CD4-positive, alpha-beta T cell (primary cell): Measurements from ENCODE around the gene TOR3A. TPM values are rescaled to one million over a fixed set of nuclear protein-coding genes. Genes with fewer than 3 reads are reported as not detected.

Experiments
- ATAC-seq: fragments of 200-7000 bp; cut with Tn5 transposase; one replicate; pipeline ENCODE4 v1.10.0; 2022; ENCODE audit warnings: mild to moderate bottlenecking; ENCODE audit not compliant: poor library complexity
- CTCF ChIA-PET: fragments of 350-600 bp; sonication (Branson Sonifier 250); formaldehyde crosslinking; loops from one replicate; lab custom pipeline; 2021; ENCODE audit warnings: antibody characterized with exemption, inconsistent platforms; lab: Charles Lee
- POLR2A ChIA-PET: fragments of 350-600 bp; sonication (Branson Sonifier 250); formaldehyde crosslinking; loops from one replicate; lab custom pipeline; 2021; ENCODE audit warnings: antibody characterized with exemption, inconsistent platforms; lab: Charles Lee
- DNase-seq, 14 experiments: peaks; one replicate each; pipeline ENCODE4 v3.0.0-alpha.2; 2013 to 2020; ENCODE audit warnings: mixed read lengths in 2 of 14
- H3K27ac ChIP-seq, 2 donors: one replicate each; pipeline versions ENCODE4 v1.5.1 to v1.7.0; 2013; ENCODE audit warnings: low read length in 2 of 2, low read depth in 1 of 2, mild to moderate bottlenecking in 1 of 2
- H3K27me3 ChIP-seq, 2 experiments: 1 replicate in 1 of 2; 2 replicates in 1 of 2; pipeline versions ENCODE4 v1.6.1 to v1.7.0; 2013; ENCODE audit warnings: low read length in 2 of 2, control low read depth in 1 of 2, mild to moderate bottlenecking in 1 of 2, moderate library complexity in 1 of 2; ENCODE audit not compliant: insufficient read depth in 2 of 2, control insufficient read depth in 1 of 2
- H3K36me3 ChIP-seq: one replicate; pipeline ENCODE4 v1.6.1; 2013; ENCODE audit warnings: low read length, control low read depth; ENCODE audit not compliant: insufficient read depth
- H3K4me1 ChIP-seq: one replicate; pipeline ENCODE4 v1.6.1; 2013; ENCODE audit warnings: low read length, control low read depth; ENCODE audit not compliant: insufficient read depth
- H3K4me3 ChIP-seq: one replicate; pipeline ENCODE4 v1.5.1; 2013; ENCODE audit warnings: mild to moderate bottlenecking, low read length, moderate library complexity
- H3K9me3 ChIP-seq, 2 experiments: 1 replicate in 1 of 2; 2 replicates in 1 of 2; pipeline versions ENCODE4 v1.6.1 to v1.7.0; 2013; ENCODE audit warnings: low read length in 2 of 2, mild to moderate bottlenecking in 2 of 2, control low read depth in 1 of 2, moderate library complexity in 1 of 2; ENCODE audit not compliant: control insufficient read depth in 1 of 2, insufficient read depth in 1 of 2
- H3K27ac Mint-ChIP-seq: one replicate; pipeline ENCODE4 v1.8.0; 2020; ENCODE audit warnings: mixed read lengths
- H3K27me3 Mint-ChIP-seq: one replicate; pipeline ENCODE4 v1.8.0; 2021; ENCODE audit warnings: mixed read lengths
- H3K36me3 Mint-ChIP-seq: one replicate; pipeline ENCODE4 v1.8.0; 2021; ENCODE audit warnings: low read depth, mixed read lengths
- H3K4me1 Mint-ChIP-seq: one replicate; pipeline ENCODE4 v1.8.0; 2021; ENCODE audit warnings: low read depth, mixed read lengths
- H3K4me3 Mint-ChIP-seq: one replicate; pipeline ENCODE4 v1.8.0; 2020; ENCODE audit warnings: mild to moderate bottlenecking, mixed read lengths
- H3K9me3 Mint-ChIP-seq: one replicate; pipeline ENCODE4 v1.8.0; 2020; ENCODE audit warnings: mixed read lengths
- intact Hi-C, 2 experiments: fragments of 100-400 bp; cut with DNase I in 1 of 2; cut with micrococcal nuclease in 1 of 2; formaldehyde crosslinking; loops; one replicate each; pipeline versions ENCODE4 v1.15.1 to v1.9.0; 2023 to 2025; cut with DNase I, micrococcal nuclease
- total RNA-seq, 174 experiments: library from RNA in 2 of 174; stranded (reverse) in 2 of 174; gene quantifications; one replicate each; pipeline ENCODE4 v1.2.3 and lab custom pipeline; 2021 to 2026
- TF ChIP-seq, protein P1 (sequence below): fragments of 200-600 bp; IDR thresholded peaks from one replicate; pipeline ENCODE4 v1.8.0; 2022; ENCODE audit warnings: antibody characterized with exemption, mild to moderate bottlenecking

TOR3A gene
- total RNA-seq, 2 experiments from 2014 or later = 17.2 TPM

DNA sequence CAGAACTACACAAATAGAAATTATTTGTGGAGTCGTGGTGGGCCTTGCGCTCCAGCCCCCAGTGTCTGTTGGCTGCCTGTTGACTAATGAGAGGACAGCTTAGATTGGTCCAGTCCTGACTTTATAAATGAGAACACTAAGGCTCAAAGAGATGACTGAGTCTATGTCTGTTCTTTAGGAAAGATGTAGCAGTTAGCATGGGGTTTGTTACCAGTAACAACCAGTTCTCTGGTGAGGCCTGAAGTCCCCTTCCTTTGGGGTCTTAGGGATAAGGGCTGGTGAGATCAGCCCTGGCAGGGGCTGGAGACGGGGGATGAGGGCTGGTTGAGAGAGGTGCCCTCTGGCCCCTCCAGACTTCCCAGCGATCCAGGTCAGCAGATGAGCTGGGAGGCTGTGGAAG, 9.1 kb downstream of the TOR3A start:
- intact Hi-C loops = no loop called here
- ATAC-seq = no peak
- H3K4me1 Mint-ChIP-seq = no peaks in the 10 kb centered on the region
- H3K4me3 ChIP-seq = no peak overlapping the region
- H3K27me3 ChIP-seq = no peaks in the 10 kb centered on the region
- no peaks in the 10 kb centered on the region for H3K27me3 Mint-ChIP-seq
- peaks cover 53% of the 10 kb centered on the region for H3K36me3 ChIP-seq
- H3K4me1 ChIP-seq = no peaks in the 10 kb centered on the region
- no peak overlapping the region for H3K27ac ChIP-seq
- CTCF ChIA-PET = no interaction called here
- POLR2A ChIA-PET = interaction anchor here (1.3 kb wide), 1 partner anchor 8 kb away, joined by 3 read pairs; no protein-coding TSS in a partner anchor
- no peak for DNase-seq
- H3K4me3 Mint-ChIP-seq = no peak overlapping the region
- TF ChIP-seq, protein P1, sequence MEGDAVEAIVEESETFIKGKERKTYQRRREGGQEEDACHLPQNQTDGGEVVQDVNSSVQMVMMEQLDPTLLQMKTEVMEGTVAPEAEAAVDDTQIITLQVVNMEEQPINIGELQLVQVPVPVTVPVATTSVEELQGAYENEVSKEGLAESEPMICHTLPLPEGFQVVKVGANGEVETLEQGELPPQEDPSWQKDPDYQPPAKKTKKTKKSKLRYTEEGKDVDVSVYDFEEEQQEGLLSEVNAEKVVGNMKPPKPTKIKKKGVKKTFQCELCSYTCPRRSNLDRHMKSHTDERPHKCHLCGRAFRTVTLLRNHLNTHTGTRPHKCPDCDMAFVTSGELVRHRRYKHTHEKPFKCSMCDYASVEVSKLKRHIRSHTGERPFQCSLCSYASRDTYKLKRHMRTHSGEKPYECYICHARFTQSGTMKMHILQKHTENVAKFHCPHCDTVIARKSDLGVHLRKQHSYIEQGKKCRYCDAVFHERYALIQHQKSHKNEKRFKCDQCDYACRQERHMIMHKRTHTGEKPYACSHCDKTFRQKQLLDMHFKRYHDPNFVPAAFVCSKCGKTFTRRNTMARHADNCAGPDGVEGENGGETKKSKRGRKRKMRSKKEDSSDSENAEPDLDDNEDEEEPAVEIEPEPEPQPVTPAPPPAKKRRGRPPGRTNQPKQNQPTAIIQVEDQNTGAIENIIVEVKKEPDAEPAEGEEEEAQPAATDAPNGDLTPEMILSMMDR = no peak
- H3K9me3 ChIP-seq = no peaks in the 10 kb centered on the region
- peaks cover 69% of the 10 kb centered on the region for H3K36me3 Mint-ChIP-seq
- peak overlapping the region; percentile 37 for H3K27ac Mint-ChIP-seq
- H3K9me3 Mint-ChIP-seq = no peaks in the 10 kb centered on the region

DNA sequence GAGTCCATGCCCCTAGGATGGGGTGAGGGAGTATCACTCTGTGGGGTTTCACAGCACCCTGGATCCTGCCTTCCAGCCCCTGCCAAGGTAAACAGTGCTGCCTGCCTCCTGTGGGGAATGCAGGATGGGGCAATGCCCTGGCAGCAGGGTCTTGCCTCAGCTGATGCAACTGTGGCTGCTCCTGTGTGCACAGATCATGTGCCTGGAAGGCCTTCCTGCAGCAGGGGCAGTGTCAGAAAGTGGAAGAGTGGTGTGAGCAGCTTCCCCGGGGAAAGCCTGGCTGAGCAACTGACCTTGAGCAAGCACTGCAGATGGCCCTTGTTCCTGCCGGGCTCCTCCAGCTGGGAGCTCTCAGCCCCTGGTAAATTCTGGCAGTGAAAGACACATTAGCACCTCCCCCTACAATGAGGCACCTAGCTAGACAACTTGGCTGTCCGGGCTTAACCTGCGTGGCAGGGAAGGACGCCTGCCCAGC, 9.9 kb downstream of the TOR3A start:
- H3K9me3 ChIP-seq = no peaks in the 10 kb centered on the region
- peak overlapping the region; percentile 37 for H3K27ac Mint-ChIP-seq
- peaks cover 51% of the 10 kb centered on the region for H3K36me3 ChIP-seq
- CTCF ChIA-PET = no interaction called here
- H3K27ac ChIP-seq = no peak overlapping the region
- DNase-seq (no peak), ATAC-seq (no peak)
- H3K27me3 ChIP-seq = no peaks in the 10 kb centered on the region
- no peaks in the 10 kb centered on the region for H3K4me1 ChIP-seq
- no peaks in the 10 kb centered on the region for H3K4me1 Mint-ChIP-seq
- peaks cover 73% of the 10 kb centered on the region for H3K36me3 Mint-ChIP-seq
- intact Hi-C loops = no loop called here
- H3K4me3 Mint-ChIP-seq = no peak overlapping the region
- no peaks in the 10 kb centered on the region for H3K27me3 Mint-ChIP-seq
- H3K4me3 ChIP-seq = no peak overlapping the region
- H3K9me3 Mint-ChIP-seq = no peaks in the 10 kb centered on the region
- POLR2A ChIA-PET = interaction anchor here (1.3 kb wide), 1 partner anchor 9 kb away, joined by 3 read pairs; no protein-coding TSS in a partner anchor
- TF ChIP-seq, protein P1 = no peak

DNA sequence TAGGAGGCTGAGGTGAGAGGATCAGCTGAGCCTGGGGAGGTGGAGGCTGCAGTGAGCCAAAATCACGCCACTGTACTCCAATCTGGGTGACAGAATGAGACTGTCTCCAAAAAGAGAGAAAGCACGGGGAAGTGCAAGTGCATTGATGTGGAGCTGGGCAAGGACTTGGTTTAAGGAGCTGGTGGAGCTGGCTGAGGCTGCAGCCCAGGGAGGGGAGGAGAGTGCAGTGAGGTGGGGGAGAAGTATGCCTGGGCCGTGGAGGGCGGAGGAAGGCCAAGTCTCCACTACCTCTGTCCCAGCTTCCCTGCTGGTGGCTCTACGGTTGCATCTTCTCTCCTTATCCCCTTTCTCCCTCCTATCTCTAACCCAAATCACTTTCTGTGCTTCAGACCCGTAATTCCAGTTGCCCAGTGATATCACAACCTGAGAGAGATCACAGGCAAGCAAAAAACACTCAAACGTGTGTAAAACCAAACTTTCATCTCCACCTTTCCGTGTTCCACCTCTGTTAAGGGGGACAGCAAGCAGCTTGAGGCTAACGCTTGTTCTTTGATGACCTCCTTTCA, 11.1 kb downstream of the TOR3A start:
- peaks cover 78% of the 10 kb centered on the region for H3K36me3 Mint-ChIP-seq
- intact Hi-C loops = no loop called here
- no peak overlapping the region for H3K27ac ChIP-seq

More for the DNA sequence above, 11.1 kb downstream of the TOR3A start:
- ChIA-PET POLR2A (no interaction called here), CTCF (no interaction called here)
- H3K4me3 ChIP-seq = no peak overlapping the region
- Mint-ChIP-seq H3K4me3 (no peak overlapping the region), H3K27me3 (no peaks in the 10 kb centered on the region), H3K4me1 (no peaks in the 10 kb centered on the region), H3K9me3 (no peaks in the 10 kb centered on the region), H3K27ac (peak overlapping the region; percentile 16)
- ATAC-seq (no peak), DNase-seq (no peak)
- H3K4me1 ChIP-seq = no peaks in the 10 kb centered on the region
- TF ChIP-seq, protein P1 = no peak
- peaks cover 53% of the 10 kb centered on the region for H3K36me3 ChIP-seq
- no peaks in the 10 kb centered on the region for H3K27me3 ChIP-seq
- no peaks in the 10 kb centered on the region for H3K9me3 ChIP-seq
